ENCODE results near the gene CHST1. TPM values are rescaled to one million over a fixed set of nuclear protein-coding genes. Genes with fewer than 3 reads are reported as not detected.

CHST1 gene
- total RNA-seq, 3 donors from 2014 or later, result 0.08 to 0.25 TPM; not detected in 1

DNA sequence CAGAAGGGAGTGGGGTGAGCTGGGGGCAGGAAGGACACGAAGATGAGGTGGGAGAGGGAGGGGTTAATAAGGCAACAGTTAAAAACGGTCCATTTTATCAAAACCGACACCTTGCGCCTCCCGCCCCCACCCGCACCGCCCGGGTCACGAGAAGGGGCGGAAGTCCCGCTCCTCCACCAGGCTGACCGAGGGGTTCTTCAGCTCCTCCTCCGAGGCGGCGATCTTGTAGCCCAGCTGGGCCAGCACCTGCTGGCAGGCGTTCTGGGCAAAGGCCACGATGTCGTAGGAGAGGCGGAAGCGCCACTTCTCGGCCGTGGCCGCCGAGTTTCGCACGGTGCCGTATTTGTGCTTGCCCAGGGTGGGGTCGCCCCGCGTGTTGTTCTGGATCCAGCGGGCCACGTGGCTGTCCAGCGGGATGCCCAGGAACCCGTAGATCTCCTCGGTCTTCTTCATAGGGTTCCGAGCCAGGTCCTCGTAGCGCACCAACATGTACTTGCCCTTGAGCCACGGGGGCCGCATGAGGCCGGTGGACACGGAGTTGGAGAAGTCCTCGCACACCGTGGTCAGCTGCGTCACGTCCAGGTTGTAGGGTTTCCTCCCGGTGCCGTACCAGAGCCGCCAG is 15.8 kb downstream of the CHST1 start:
- Mint-ChIP-seq H3K4me1 (ENCODE audit: low read depth) (peaks cover 2% of the 10 kb centered on the region), H3K9me3 (no peaks in the 10 kb centered on the region), H3K4me3 (no peak overlapping the region), H3K36me3 (ENCODE audit: insufficient read depth) (no peaks in the 10 kb centered on the region), H3K27me3 (ENCODE audit: low read depth) (peaks cover 2% of the 10 kb centered on the region)
- ATAC-seq, result no peak
- DNase-seq, result no peak

DNA sequence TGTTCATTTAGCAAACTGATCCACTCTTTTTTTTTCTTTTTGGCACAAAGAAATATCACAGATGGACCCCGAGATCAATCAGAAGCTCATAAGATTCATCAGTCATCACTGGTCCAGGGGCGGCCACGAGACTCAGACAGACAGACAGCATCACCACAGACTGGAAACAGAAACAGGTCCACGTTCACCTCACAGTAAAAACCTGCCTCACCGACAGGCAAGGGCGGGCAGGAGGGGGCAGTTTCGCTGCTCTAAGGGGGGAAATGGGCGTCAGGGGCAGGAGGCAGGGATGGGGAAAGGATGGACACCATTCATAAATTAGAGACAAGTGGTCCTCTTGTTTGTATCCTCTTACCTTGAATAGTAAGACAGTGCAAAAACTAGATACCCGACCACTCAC is 16.5 kb downstream of the CHST1 start:
- no peak for ATAC-seq

DNA sequence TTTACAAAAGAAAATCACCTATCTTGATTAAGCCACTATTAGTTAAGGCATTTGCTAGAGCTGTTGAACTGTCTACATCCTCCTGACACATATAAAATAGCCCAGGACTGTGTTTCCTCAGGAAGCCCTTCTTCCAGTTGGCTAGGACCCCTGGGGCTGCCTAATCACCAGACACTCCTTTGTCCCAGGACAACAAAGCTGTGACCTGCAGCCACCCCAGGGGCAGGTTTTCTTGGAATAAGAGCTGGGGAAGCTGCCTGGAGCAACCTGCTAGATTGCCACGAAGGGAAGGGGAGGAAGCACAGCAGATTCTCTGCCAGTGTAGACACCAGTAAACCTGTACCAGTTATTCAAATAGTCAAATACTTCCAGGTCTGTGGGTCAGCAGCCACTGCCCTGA is 17.6 kb downstream of the CHST1 start:
- DNase-seq (no peak), ATAC-seq (no peak)
- Mint-ChIP-seq H3K4me1 (ENCODE audit: low read depth) (peaks cover 2% of the 10 kb centered on the region), H3K9me3 (no peaks in the 10 kb centered on the region), H3K36me3 (ENCODE audit: insufficient read depth) (no peaks in the 10 kb centered on the region), H3K4me3 (no peak overlapping the region), H3K27me3 (ENCODE audit: low read depth) (peaks cover 7% of the 10 kb centered on the region)

More for the DNA sequence above, 16.5 kb downstream of the CHST1 start:
- no peaks in the 10 kb centered on the region for H3K9me3 Mint-ChIP-seq
- H3K4me1 Mint-ChIP-seq (ENCODE audit: low read depth), result peaks cover 2% of the 10 kb centered on the region
- no peaks in the 10 kb centered on the region for H3K36me3 Mint-ChIP-seq (ENCODE audit: insufficient read depth)
- peaks cover 2% of the 10 kb centered on the region for H3K27me3 Mint-ChIP-seq (ENCODE audit: low read depth)
- no peak for DNase-seq
- H3K4me3 Mint-ChIP-seq, result no peak overlapping the region

DNA sequence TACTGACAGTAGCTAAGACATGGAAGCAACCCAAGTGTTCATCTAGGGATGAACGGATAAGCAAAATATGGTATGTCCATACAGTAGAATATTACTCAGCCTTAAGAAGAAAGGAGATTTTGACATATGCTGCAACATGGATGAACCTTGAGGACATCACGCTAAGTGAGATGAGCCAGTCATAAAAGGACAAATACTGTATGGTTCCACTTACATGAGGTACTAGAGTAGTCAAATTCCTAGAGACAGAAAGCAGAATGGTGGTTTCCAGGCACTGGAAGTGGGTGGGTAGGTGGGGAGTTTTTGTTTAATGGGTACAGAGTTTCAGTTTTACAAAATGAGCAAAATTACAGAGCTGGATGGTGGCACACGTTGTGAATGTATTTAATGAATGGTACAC is 18.1 kb downstream of the CHST1 start:
- peaks cover 11% of the 10 kb centered on the region for H3K27me3 Mint-ChIP-seq (ENCODE audit: low read depth)
- no peaks in the 10 kb centered on the region for H3K36me3 Mint-ChIP-seq (ENCODE audit: insufficient read depth)
- no peaks in the 10 kb centered on the region for H3K9me3 Mint-ChIP-seq
- no peak overlapping the region for H3K4me3 Mint-ChIP-seq
- ATAC-seq (peak; percentile 31 to 37), DNase-seq (no peak)
- peaks cover 2% of the 10 kb centered on the region for H3K4me1 Mint-ChIP-seq (ENCODE audit: low read depth)

DNA sequence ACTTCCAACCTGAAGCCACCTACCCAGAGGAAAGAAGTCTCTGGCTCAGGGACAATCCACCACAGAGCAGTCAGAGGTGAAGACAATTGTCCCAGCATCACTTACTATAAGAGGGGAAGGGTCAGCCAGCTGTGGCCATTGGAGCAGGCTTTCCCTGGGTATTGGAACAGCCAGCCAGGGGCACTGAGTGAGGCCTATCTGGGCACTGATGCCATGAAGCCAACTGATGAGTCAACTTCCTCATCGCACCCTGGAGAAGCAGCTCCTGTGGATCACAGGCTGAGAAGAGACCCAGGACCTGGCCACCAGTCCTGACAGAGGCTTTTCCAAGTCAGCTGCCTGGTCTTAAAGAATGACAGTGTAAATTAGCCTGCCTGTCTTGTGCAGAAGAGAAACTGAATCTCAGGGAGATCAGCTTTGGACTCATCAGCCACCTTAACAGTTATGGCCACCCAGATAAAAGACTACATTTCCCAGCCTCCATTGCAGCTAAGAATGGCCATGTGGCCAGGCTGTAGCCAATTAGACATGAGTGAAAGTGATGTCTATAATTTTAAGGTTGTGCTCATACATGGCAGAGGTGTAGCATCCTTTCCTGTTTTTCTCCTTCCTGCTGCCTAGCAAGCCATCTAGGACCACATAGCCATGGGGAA is 19.0 kb downstream of the CHST1 start:
- DNase-seq (no peak), ATAC-seq (peak; percentile 69)
- peaks cover 2% of the 10 kb centered on the region for H3K4me1 Mint-ChIP-seq (ENCODE audit: low read depth)
- H3K9me3 Mint-ChIP-seq, result no peaks in the 10 kb centered on the region
- H3K36me3 Mint-ChIP-seq (ENCODE audit: insufficient read depth), result no peaks in the 10 kb centered on the region
- H3K4me3 Mint-ChIP-seq, result no peak overlapping the region
- H3K27me3 Mint-ChIP-seq (ENCODE audit: low read depth), result peaks cover 11% of the 10 kb centered on the region

DNA sequence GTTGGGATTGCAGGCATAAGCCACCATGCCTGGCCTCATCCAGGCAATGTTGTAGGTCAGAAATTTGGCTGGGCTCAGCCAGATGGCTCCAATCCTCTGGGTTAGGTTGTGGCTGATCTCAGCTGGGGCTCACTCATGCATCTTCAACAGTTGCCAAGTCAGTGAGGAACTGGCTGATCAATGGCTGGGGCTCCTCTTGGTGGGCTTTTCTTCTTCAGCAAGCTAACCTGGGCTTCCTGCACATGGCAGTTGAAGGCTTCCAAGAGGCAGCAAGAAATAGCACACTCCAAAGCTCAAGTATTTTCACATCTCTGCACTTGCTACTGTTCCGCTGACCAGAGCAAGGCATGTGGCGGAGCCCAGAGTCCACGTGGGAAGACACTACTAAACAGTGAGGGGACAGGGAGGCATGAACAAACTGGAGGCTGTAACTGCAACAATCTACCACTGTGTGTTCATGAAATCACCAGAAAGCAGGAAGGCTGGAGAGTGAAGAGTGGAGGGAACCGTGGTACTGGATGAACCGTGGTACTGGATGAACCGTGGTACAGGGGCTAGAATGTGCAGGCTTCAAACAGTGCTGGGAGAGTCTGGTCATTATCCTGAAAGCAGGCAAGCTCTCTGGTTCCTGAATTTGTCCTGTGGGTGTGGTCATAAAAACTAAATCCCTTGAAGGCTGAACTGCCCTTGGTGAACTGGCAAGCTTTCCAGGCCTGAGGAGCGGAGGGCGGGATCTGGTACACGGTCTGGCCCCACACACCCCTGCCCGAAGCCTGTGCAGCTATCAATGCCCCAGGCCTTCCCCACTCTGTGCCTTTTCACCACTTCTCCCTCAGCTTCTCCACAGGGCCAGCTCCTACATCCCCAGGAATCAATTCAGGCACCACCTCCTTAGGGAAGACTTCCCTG is 20.2 kb downstream of the CHST1 start:
- H3K9me3 Mint-ChIP-seq, result no peaks in the 10 kb centered on the region
- H3K4me3 Mint-ChIP-seq, result no peak overlapping the region
- H3K36me3 Mint-ChIP-seq (ENCODE audit: insufficient read depth), result no peaks in the 10 kb centered on the region
- ATAC-seq (no peak), DNase-seq (no peak)
- peaks cover 2% of the 10 kb centered on the region for H3K4me1 Mint-ChIP-seq (ENCODE audit: low read depth)
- peaks cover 11% of the 10 kb centered on the region for H3K27me3 Mint-ChIP-seq (ENCODE audit: low read depth)

DNA sequence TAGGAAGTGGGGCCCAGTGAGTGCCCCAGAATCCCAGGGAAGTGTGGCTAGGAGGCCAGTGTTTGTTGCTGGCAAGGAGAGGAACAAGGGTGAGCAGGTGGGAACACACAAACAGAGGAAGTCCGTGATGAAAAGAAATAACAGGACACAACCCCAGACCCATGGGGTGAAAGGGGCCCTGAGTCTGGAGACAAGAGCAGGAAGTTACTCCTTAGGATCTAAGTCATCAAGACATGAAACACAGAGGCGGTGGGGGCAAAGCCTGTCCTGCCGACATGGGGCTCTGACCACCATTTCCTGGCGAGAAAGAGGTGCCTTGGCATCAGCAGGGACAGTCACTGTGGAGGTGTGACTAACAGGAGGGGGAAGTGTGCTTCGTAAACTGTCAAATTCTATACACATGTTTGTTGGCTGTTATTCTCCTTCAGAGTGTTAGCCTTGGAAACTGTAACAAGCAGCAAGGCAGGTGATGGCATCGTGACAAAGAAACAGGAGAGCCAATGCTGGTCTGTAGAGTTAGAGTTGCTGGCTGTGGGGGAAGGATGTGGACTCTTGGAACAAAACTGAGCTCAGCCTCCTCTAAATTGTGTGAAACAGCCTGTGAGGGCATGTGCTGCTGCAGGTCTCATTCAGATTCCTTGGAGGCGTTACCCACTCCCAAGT is 21.7 kb downstream of the CHST1 start:
- Mint-ChIP-seq H3K27me3 (ENCODE audit: low read depth) (peaks cover 16% of the 10 kb centered on the region), H3K4me3 (no peak overlapping the region), H3K9me3 (peaks cover 2% of the 10 kb centered on the region), H3K36me3 (ENCODE audit: insufficient read depth) (peaks cover 1% of the 10 kb centered on the region), H3K4me1 (ENCODE audit: low read depth) (peaks cover 2% of the 10 kb centered on the region)
- DNase-seq (no peak), ATAC-seq (no peak)

DNA sequence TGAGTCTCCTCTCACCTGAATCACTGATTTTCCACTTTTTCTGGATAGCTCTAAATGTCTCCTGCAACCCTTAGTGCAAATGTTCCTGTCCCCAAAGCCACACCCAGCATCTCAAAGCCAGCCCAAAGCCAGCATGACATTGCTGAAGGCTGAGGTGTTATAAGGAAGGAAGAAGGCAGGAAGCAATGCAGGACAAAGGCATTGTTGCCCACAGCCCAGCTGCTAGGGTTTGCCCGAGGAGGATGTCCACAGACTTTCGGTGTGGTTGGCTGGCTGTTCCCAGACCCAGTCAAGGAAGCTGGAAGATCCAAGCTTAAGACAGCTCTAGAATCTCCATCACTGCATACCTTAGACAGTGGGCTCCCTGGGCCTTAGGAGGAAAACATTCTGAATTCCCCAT is 23.5 kb downstream of the CHST1 start:
- Mint-ChIP-seq H3K4me1 (ENCODE audit: low read depth) (peaks cover 2% of the 10 kb centered on the region), H3K9me3 (peaks cover 6% of the 10 kb centered on the region), H3K4me3 (no peak overlapping the region), H3K36me3 (ENCODE audit: insufficient read depth) (peaks cover 4% of the 10 kb centered on the region), H3K27me3 (ENCODE audit: low read depth) (peaks cover 19% of the 10 kb centered on the region)
- ATAC-seq, result no peak
- DNase-seq, result no peak

DNA sequence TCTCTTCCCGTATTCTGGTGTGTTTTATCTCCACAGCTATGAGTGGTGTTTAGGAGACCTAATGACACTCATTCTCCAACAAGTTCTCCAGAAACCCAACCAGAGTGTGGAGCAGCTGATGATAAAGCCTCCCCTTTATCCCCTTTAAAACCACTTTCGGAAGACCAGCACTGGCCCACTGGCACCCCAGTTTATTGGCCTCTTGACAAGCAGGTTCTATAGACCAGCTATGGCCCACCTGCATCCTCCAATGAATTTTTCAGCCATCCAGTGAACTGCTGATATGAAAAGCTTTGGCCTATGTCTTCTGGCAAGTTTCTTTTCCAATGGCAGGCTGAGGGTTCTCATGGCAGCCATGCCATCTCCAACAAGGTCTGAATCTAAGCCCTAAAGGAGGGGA is 27.4 kb downstream of the CHST1 start:
- H3K9me3 Mint-ChIP-seq, result peaks cover 6% of the 10 kb centered on the region
- H3K4me3 Mint-ChIP-seq, result no peak overlapping the region
- ATAC-seq, result no peak
- DNase-seq, result no peak
- no peaks in the 10 kb centered on the region for H3K4me1 Mint-ChIP-seq (ENCODE audit: low read depth)
- peaks cover 20% of the 10 kb centered on the region for H3K27me3 Mint-ChIP-seq (ENCODE audit: low read depth)
- peaks cover 4% of the 10 kb centered on the region for H3K36me3 Mint-ChIP-seq (ENCODE audit: insufficient read depth)

DNA sequence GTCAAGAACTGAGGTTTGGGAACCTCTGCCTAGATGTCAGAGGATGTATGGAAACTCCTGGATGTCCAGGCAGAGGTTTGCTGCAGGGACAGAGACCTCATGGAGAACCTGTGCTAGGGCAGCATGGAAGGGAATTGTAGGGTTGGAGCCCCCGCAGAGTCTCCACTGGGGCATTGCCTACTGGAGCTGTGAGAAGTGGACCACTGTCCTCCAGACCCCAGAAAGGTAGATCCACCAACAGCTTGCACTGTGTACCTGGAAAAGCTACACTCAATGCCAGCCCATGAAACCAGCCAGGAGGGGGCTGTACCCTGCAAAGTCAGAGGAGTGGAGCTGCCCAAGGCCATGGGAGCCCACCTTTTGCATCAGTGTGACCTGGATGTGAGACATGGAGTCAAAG is 29.5 kb downstream of the CHST1 start:
- Mint-ChIP-seq H3K4me3 (no peak overlapping the region), H3K9me3 (peaks cover 6% of the 10 kb centered on the region), H3K4me1 (ENCODE audit: low read depth) (no peaks in the 10 kb centered on the region), H3K27me3 (ENCODE audit: low read depth) (peaks cover 20% of the 10 kb centered on the region), H3K36me3 (ENCODE audit: insufficient read depth) (peaks cover 4% of the 10 kb centered on the region)
- no peak for ATAC-seq
- no peak for DNase-seq

DNA sequence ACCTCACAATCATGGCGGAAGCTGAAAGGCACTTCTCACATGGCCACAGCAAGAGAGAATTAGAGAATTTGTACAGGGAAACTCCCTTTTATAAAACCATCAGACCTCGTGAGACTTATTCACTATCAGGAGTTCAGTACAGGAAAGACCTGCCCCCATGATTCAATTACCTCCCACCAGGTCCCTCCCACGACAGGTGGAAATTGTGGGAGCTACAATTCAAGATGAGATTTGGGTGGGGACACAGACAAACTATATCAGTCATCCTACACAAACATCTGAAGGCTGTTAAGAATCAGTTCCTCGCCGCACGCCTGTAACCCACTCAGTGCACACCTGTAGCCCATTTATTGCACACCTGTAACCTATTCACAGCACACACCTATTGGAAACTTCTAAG is 39.8 kb downstream of the CHST1 start:
- DNase-seq (no peak), ATAC-seq (no peak)
- no peak overlapping the region for H3K4me3 Mint-ChIP-seq
- H3K27me3 Mint-ChIP-seq (ENCODE audit: low read depth), result peaks cover 54% of the 10 kb centered on the region
- no peaks in the 10 kb centered on the region for H3K4me1 Mint-ChIP-seq (ENCODE audit: low read depth)
- H3K36me3 Mint-ChIP-seq (ENCODE audit: insufficient read depth), result no peaks in the 10 kb centered on the region
- H3K9me3 Mint-ChIP-seq, result no peaks in the 10 kb centered on the region

DNA sequence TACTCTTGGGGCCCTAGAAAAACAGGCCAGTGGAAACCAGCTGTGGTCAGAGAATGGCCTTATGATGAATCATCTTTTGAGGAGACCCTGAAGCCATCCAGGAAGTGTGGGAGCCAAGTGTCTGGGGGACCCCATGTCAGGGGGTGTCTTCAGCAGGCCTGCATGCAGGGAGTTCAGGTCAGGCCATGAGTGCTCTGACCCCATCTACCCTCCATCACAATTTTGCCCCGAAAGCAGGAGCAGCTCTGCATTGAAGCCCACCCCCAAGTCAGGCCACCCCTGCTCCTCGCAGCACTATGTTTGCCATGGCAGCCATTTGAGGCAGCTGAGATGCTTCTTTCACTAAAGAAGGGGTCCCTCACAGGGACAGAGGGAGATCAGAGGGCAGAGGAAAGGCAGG is 41.3 kb downstream of the CHST1 start:
- Mint-ChIP-seq H3K9me3 (peaks cover 4% of the 10 kb centered on the region), H3K36me3 (ENCODE audit: insufficient read depth) (no peaks in the 10 kb centered on the region), H3K4me3 (no peak overlapping the region), H3K27me3 (ENCODE audit: low read depth) (peaks cover 49% of the 10 kb centered on the region), H3K4me1 (ENCODE audit: low read depth) (no peaks in the 10 kb centered on the region)
- DNase-seq, result no peak
- no peak for ATAC-seq

DNA sequence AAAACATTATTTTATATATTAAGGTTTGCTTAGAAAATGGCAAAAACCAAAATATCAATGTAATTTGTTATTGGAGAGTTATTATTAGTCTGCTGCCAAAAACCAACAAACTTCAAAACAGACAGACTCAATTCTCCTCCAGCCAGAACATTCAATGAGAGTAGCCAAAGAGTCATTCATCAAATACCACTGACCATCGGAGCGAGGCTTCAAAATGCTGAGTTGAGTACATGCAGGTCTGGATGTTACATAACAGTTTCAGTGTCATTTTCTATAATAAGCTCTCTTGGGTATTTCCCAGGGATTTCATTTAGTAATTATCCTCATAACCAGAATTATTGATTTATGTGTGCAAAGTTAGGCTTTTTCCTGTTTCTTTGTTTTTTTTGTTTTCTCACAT is 42.6 kb downstream of the CHST1 start:
- Mint-ChIP-seq H3K36me3 (ENCODE audit: insufficient read depth) (no peaks in the 10 kb centered on the region), H3K4me1 (ENCODE audit: low read depth) (no peaks in the 10 kb centered on the region), H3K9me3 (peaks cover 4% of the 10 kb centered on the region), H3K4me3 (no peak overlapping the region), H3K27me3 (ENCODE audit: low read depth) (peaks cover 39% of the 10 kb centered on the region)
- ATAC-seq (no peak), DNase-seq (no peak)

DNA sequence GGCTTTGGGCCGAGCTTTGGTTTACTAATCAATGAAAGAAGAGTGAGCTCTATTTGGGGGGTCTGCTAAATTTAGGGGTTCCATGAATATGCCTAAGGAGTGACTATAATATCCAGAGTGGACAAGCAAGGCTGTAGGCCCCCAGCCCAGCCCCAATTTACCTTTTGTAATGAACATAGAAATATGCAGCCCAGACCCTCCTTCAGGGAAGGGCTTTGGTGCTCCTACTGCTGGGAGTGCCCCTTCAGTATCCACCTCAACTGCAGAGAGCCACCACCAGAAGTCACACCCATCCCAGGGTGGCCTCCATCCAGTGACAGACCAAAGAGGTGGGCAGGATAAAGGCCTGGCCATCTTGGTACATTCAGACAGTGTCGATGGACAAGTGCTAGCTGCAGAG is 43.1 kb downstream of the CHST1 start:
- no peak overlapping the region for H3K4me3 Mint-ChIP-seq
- H3K9me3 Mint-ChIP-seq, result peaks cover 4% of the 10 kb centered on the region
- ATAC-seq (no peak), DNase-seq (no peak)
- H3K4me1 Mint-ChIP-seq (ENCODE audit: low read depth), result no peaks in the 10 kb centered on the region
- no peaks in the 10 kb centered on the region for H3K36me3 Mint-ChIP-seq (ENCODE audit: insufficient read depth)
- peaks cover 41% of the 10 kb centered on the region for H3K27me3 Mint-ChIP-seq (ENCODE audit: low read depth)

Data from activated T-cell treated with anti-CD3 and anti-CD28 coated beads, Interleukin-2, amount 50 U/mL, for 4 hours (primary cell).